Panc1 (cell line): ENCODE data around the gene COL16A1. TPM values are rescaled to one million over a fixed set of nuclear protein-coding genes. Genes with fewer than 3 reads are reported as not detected.

Experiments
- ATAC-seq: fragments of 200-7000 bp; cut with Tn5 transposase; 2 replicates; pipeline ENCODE4 v1.9.1; 2020; ENCODE audit warnings: mild to moderate bottlenecking, moderate library complexity
- BruUV-seq: library from RNA; stranded (reverse); fragments of 400-500 nt; replicated peaks from 2 replicates; lab custom pipeline; 2021; lab: Mats Ljungman, UMichigan
- CTCF ChIA-PET: fragments of 300-600 bp; sonication (Branson Sonifier 250); formaldehyde crosslinking; loops from one replicate; lab custom pipeline; 2022; ENCODE audit warnings: antibody characterized with exemption; lab: Charles Lee
- POLR2A ChIA-PET: fragments of 300-600 bp; sonication (Branson Sonifier 250); formaldehyde crosslinking; loops from one replicate; lab custom pipeline; 2022; ENCODE audit warnings: antibody characterized with exemption; lab: Charles Lee
- DNase-seq: peaks from one replicate; pipeline ENCODE4 v3.0.0-alpha.2; 2010; ENCODE audit warnings: low read depth, low spot score
- H3K27ac ChIP-seq: 2 replicates; pipeline ENCODE4 v1.5.1; 2011; ENCODE audit warnings: mild to moderate bottlenecking, low read length, inconsistent platforms
- H3K27me3 ChIP-seq: fragments of 200-500 bp; sonication (Bioruptor generic); 2 replicates; pipeline ENCODE4 v1.6.0; 2014; ENCODE audit warnings: low read length, inconsistent platforms; ENCODE audit not compliant: control insufficient read depth, insufficient read depth
- H3K36me3 ChIP-seq: fragments of 200-500 bp; sonication (Bioruptor generic); 2 replicates; pipeline ENCODE4 v1.5.1; 2014; ENCODE audit warnings: inconsistent platforms, mild to moderate bottlenecking, low read length, moderate library complexity; ENCODE audit not compliant: control insufficient read depth, insufficient read depth
- H3K4me1 ChIP-seq: 2 replicates; pipeline ENCODE4 v1.5.1; 2011; ENCODE audit warnings: inconsistent platforms, mild to moderate bottlenecking, low read length, moderate library complexity; ENCODE audit not compliant: control insufficient read depth, insufficient read depth
- H3K4me3 ChIP-seq, 2 experiments: 2 replicates each; pipeline ENCODE4 v1.5.1; 2011 to 2012; ENCODE audit warnings: low read depth in 2 of 2, low read length in 2 of 2, mild to moderate bottlenecking in 2 of 2, inconsistent platforms in 1 of 2, moderate library complexity in 1 of 2
- H3K9me3 ChIP-seq: fragments of 200-500 bp; sonication (Bioruptor generic); 2 replicates; pipeline ENCODE4 v1.5.1; 2014; ENCODE audit warnings: low read depth, mild to moderate bottlenecking, inconsistent platforms, low read length, moderate library complexity; ENCODE audit not compliant: control insufficient read depth, insufficient read depth
- POLR2AphosphoS5 ChIP-seq: IDR thresholded peaks from 2 replicates; pipeline ENCODE4 v1.6.1; 2012; ENCODE audit warnings: mild to moderate bottlenecking, low read depth, low read length, moderate library complexity
- SIN3A ChIP-seq: IDR thresholded peaks from 2 replicates; pipeline ENCODE4 v1.6.1; 2012; ENCODE audit warnings: low read depth, mild to moderate bottlenecking, low read length, moderate library complexity, borderline replicate concordance; ENCODE audit not compliant: insufficient read depth
- TCF7L2 ChIP-seq: IDR thresholded peaks from 2 replicates; pipeline ENCODE4 v1.6.1; 2011; ENCODE audit warnings: mild to moderate bottlenecking, low read depth, low read length, inconsistent platforms
- in situ Hi-C: cut with HindIII; loops from 2 replicates; pipeline ENCODE4 v1.10.0; 2016; ENCODE audit warnings: low sequenced_read_pairs, low pct_unique_long_range_greater_than_20kb
- intact Hi-C: fragments of 100-400 bp; cut with micrococcal nuclease; formaldehyde crosslinking; loops from one replicate; pipeline ENCODE4 v1.10.0; 2022; ENCODE audit not compliant: unreplicated experiment
- total RNA-seq: library from RNA; stranded (reverse); gene quantifications from one replicate; pipeline ENCODE4 v1.2.1, GENCODE V29; 2021; ENCODE audit not compliant: unreplicated experiment
- TF ChIP-seq, protein P1 (sequence below): fragments of 450-650 bp; IDR thresholded peaks from 2 replicates; pipeline ENCODE4 v1.5.1; 2017; ENCODE audit warnings: mild to moderate bottlenecking
- TF ChIP-seq, protein P2 (sequence below), 2 experiments: IDR thresholded peaks; 2 replicates each; pipeline ENCODE4 v1.6.1; 2011 to 2012; ENCODE audit warnings: low read depth in 2 of 2, control low read depth in 1 of 2, low read length in 1 of 2, mild to moderate bottlenecking in 1 of 2, moderate library complexity in 1 of 2; ENCODE audit not compliant: insufficient read depth in 1 of 2

Gene COL16A1
- total RNA-seq, 1 experiment from 2014 or later, result 7.6 TPM

DNA sequence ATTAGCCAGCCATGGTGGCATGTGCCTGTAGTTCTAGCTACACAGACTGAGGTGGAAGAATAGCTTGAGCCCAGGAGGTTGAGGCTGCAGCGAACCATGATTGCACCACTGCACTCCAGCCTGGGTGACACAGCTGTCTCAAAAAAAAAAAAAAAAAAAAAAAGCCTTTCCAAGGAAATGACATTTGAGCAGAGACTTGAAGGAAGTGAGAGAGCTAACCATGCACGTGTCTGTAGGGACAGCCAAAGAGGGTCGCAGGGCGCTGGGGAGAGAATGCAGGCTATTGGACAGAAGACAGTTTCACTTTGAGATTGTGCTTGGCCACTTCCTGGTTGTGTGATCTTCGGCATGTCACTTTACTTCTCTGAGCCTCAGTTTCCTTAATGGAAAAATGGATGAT lies 79.5 kb downstream of the COL16A1 start:
- no peak overlapping the region for H3K4me3 ChIP-seq
- H3K27me3 ChIP-seq, result no peaks in the 10 kb centered on the region
- no TSS peak for BruUV-seq
- intact Hi-C loops (no loop called here), in situ Hi-C loops (no loop called here)
- H3K36me3 ChIP-seq, result no peaks in the 10 kb centered on the region
- H3K27ac ChIP-seq, result no peak overlapping the region
- H3K4me1 ChIP-seq, result no peaks in the 10 kb centered on the region
- DNase-seq, result no peak
- TF ChIP-seq POLR2AphosphoS5, result no peak
- TF ChIP-seq, protein P1, sequence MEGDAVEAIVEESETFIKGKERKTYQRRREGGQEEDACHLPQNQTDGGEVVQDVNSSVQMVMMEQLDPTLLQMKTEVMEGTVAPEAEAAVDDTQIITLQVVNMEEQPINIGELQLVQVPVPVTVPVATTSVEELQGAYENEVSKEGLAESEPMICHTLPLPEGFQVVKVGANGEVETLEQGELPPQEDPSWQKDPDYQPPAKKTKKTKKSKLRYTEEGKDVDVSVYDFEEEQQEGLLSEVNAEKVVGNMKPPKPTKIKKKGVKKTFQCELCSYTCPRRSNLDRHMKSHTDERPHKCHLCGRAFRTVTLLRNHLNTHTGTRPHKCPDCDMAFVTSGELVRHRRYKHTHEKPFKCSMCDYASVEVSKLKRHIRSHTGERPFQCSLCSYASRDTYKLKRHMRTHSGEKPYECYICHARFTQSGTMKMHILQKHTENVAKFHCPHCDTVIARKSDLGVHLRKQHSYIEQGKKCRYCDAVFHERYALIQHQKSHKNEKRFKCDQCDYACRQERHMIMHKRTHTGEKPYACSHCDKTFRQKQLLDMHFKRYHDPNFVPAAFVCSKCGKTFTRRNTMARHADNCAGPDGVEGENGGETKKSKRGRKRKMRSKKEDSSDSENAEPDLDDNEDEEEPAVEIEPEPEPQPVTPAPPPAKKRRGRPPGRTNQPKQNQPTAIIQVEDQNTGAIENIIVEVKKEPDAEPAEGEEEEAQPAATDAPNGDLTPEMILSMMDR, result no peak
- no peak for TF ChIP-seq TCF7L2
- TF ChIP-seq, protein P2, sequence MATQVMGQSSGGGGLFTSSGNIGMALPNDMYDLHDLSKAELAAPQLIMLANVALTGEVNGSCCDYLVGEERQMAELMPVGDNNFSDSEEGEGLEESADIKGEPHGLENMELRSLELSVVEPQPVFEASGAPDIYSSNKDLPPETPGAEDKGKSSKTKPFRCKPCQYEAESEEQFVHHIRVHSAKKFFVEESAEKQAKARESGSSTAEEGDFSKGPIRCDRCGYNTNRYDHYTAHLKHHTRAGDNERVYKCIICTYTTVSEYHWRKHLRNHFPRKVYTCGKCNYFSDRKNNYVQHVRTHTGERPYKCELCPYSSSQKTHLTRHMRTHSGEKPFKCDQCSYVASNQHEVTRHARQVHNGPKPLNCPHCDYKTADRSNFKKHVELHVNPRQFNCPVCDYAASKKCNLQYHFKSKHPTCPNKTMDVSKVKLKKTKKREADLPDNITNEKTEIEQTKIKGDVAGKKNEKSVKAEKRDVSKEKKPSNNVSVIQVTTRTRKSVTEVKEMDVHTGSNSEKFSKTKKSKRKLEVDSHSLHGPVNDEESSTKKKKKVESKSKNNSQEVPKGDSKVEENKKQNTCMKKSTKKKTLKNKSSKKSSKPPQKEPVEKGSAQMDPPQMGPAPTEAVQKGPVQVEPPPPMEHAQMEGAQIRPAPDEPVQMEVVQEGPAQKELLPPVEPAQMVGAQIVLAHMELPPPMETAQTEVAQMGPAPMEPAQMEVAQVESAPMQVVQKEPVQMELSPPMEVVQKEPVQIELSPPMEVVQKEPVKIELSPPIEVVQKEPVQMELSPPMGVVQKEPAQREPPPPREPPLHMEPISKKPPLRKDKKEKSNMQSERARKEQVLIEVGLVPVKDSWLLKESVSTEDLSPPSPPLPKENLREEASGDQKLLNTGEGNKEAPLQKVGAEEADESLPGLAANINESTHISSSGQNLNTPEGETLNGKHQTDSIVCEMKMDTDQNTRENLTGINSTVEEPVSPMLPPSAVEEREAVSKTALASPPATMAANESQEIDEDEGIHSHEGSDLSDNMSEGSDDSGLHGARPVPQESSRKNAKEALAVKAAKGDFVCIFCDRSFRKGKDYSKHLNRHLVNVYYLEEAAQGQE (IDR thresholded peaks at IDR 0.05; ENCODE audit: insufficient read depth in 1 of 2, low read depth in 2 of 2, low read length in 1 of 2), result no peak
- TF ChIP-seq SIN3A, result no peak
- POLR2A ChIA-PET, result no interaction called here
- CTCF ChIA-PET, result no interaction called here
- no peak for ATAC-seq
- H3K9me3 ChIP-seq, result no peaks in the 10 kb centered on the region

DNA sequence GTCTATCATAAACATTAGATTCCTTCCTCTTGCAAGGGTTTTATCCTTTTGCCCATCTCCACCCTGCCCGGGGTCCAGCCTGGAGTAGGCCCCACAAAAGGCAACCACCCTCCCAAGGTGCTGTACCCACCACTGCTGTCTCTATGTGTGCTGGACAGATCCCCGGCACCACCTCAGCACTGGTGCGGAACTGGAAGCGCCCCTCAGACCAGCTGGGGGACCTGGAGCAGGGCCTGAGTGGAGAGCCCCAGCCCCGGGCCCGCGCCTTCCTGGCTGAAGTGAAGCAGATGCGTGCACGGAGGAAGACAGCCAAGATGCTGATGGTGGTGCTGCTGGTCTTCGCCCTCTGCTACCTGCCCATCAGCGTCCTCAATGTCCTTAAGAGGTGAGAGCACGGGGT lies 80.5 kb downstream of the COL16A1 start:
- ChIA-PET CTCF (no interaction called here), POLR2A (no interaction called here)
- H3K9me3 ChIP-seq, result no peaks in the 10 kb centered on the region

More for the DNA sequence above, 80.5 kb downstream of the COL16A1 start:
- no TSS peak for BruUV-seq
- ATAC-seq, result no peak
- DNase-seq, result no peak
- H3K4me1 ChIP-seq, result no peaks in the 10 kb centered on the region; the same call in 1 of the 2 replicates
- peaks cover 5% of the 10 kb centered on the region for H3K27me3 ChIP-seq
- H3K36me3 ChIP-seq, result no peaks in the 10 kb centered on the region
- no peak overlapping the region for H3K27ac ChIP-seq
- H3K4me3 ChIP-seq, result no peak overlapping the region
- intact Hi-C loops (no loop called here), in situ Hi-C loops (no loop called here)
- TF ChIP-seq SIN3A (no peak), POLR2AphosphoS5 (no peak)
- TF ChIP-seq, protein P2 (IDR thresholded peaks at IDR 0.05; ENCODE audit: insufficient read depth in 1 of 2, low read depth in 2 of 2, low read length in 1 of 2), result 0 out of 4 replicates have a peak, but pooled peaks of 1 of the 2 experiments have one; percentile 14
